GM12878 (cell line): ENCODE results near the gene AK4. TPM values are rescaled to one million over a fixed set of nuclear protein-coding genes. Genes with fewer than 3 reads are reported as not detected.

ENCODE experiments used
- ATAC-seq: fragments of 200-7000 bp; cut with Tn5 transposase; 3 replicates; pipeline ENCODE4 v1.9.1; 2020; ENCODE audit warnings: mild to moderate bottlenecking, moderate library complexity
- BruUV-seq: library from RNA; stranded (reverse); fragments of 400-500 nt; replicated peaks from 2 replicates; lab custom pipeline; 2021; lab: Mats Ljungman, UMichigan
- CTCF ChIA-PET: fragments of 300-600 bp; sonication (Branson Sonifier 250); formaldehyde crosslinking; extraction: SDS; loops from one replicate; lab custom pipeline; 2021; ENCODE audit warnings: inconsistent platforms; lab: Yijun Ruan, JAX
- POLR2A ChIA-PET: fragments of 350-600 bp; formaldehyde crosslinking; extraction: SDS; loops from one replicate; lab custom pipeline; 2021; ENCODE audit warnings: inconsistent platforms; lab: Charles Lee
- RAD21 ChIA-PET: fragments of 300-600 bp; sonication (Branson Sonifier 250); formaldehyde crosslinking; loops from one replicate; lab custom pipeline; 2023; ENCODE audit warnings: antibody characterized with exemption; ENCODE audit not compliant: unreplicated experiment; lab: Charles Lee
- SMC1A ChIA-PET: fragments of 300-600 bp; sonication (Branson Sonifier 250); formaldehyde crosslinking; loops from one replicate; lab custom pipeline; 2023; ENCODE audit not compliant: unreplicated experiment, uncharacterized antibody; lab: Charles Lee
- DNase-seq: peaks from one replicate; pipeline ENCODE4 v3.0.0-alpha.2; 2011; ENCODE audit warnings: low read depth, low spot score
- FAIRE-seq: peaks from 3 replicates; lab custom pipeline; 2011; peaks lifted over from hg19 to GRCh38; lab: Jason Lieb, UNC
- H2AFZ ChIP-seq: 2 replicates; pipeline ENCODE4 v1.6.0; 2011; ENCODE audit warnings: low read depth, low read length, control low read depth; ENCODE audit not compliant: control insufficient read depth
- H3K27ac ChIP-seq: 2 replicates; pipeline ENCODE4 v1.5.1; 2011; ENCODE audit warnings: control low read depth; ENCODE audit not compliant: control insufficient read depth, insufficient read depth
- H3K27me3 ChIP-seq, 2 experiments: replicated peaks in 1 of 2; 2 replicates each; pipeline versions ENCODE4 v1.6.0 to v1.6.1; 2011; ENCODE audit warnings: low read length in 1 of 2; ENCODE audit not compliant: control insufficient read depth in 2 of 2, insufficient read depth in 2 of 2
- H3K36me3 ChIP-seq, 2 experiments: 2 replicates each; pipeline ENCODE4 v1.5.1; 2011; ENCODE audit warnings: low read length in 1 of 2; ENCODE audit not compliant: control insufficient read depth in 2 of 2, insufficient read depth in 2 of 2
- H3K4me1 ChIP-seq: 2 replicates; pipeline ENCODE4 v1.6.1; 2011; ENCODE audit warnings: mild to moderate bottlenecking, low read length, moderate library complexity, mixed read lengths; ENCODE audit not compliant: control insufficient read depth, insufficient read depth
- H3K4me2 ChIP-seq: 2 replicates; pipeline ENCODE4 v1.6.0; 2011; ENCODE audit warnings: control low read depth; ENCODE audit not compliant: control insufficient read depth, insufficient read depth
- H3K4me3 ChIP-seq: fragments of 200-600 bp; sonication (generic); 2 replicates; pipeline ENCODE4 v1.5.1; 2016
- H3K79me2 ChIP-seq: 2 replicates; pipeline ENCODE4 v1.6.0; 2011; ENCODE audit warnings: low read length; ENCODE audit not compliant: control insufficient read depth, insufficient read depth
- H3K9ac ChIP-seq: 2 replicates; pipeline ENCODE4 v1.8.0; 2011; ENCODE audit warnings: low read length, control low read depth, mixed read lengths; ENCODE audit not compliant: control insufficient read depth, insufficient read depth
- H3K9me3 ChIP-seq: replicated peaks from 3 replicates; pipeline ENCODE4 v1.5.1; 2011; ENCODE audit warnings: mild to moderate bottlenecking, low read length; ENCODE audit not compliant: control insufficient read depth, insufficient read depth
- H4K20me1 ChIP-seq: 2 replicates; pipeline ENCODE4 v1.6.0; 2011; ENCODE audit not compliant: control insufficient read depth, insufficient read depth
- CTCF ChIP-seq, 3 experiments: IDR thresholded peaks in 2 of 3; conservative IDR thresholded peaks in 1 of 3; 2 replicates each; pipeline ENCODE4 v1.5.1; 2011; ENCODE audit warnings: low read depth in 3 of 3, low read length in 3 of 3, mild to moderate bottlenecking in 3 of 3, control low read depth in 2 of 3, moderate library complexity in 2 of 3, inconsistent platforms in 1 of 3, mixed read lengths in 1 of 3; ENCODE audit not compliant: control insufficient read depth in 2 of 3, insufficient read depth in 1 of 3; ENCODE audit errors: extremely low read depth in 1 of 3
- IRF3 ChIP-seq: fragments of 450-650 bp; IDR thresholded peaks from 2 replicates; pipeline ENCODE4 v1.6.1; 2014; ENCODE audit warnings: mild to moderate bottlenecking
- REST ChIP-seq: IDR thresholded peaks from 2 replicates; pipeline ENCODE4 v1.6.1; 2012; ENCODE audit warnings: mild to moderate bottlenecking, low read depth, low read length
- SMARCA5 ChIP-seq: fragments of 450-650 bp; IDR thresholded peaks from 2 replicates; pipeline ENCODE4 v1.6.1; 2017; ENCODE audit warnings: mild to moderate bottlenecking
- WGBS: methylation state at CpG from one replicate; pipeline ENCODE4 v1.1.6; 2016; ENCODE audit warnings: low lambda C conversion rate; ENCODE audit not compliant: insufficient replicate concordance, insufficient coverage; ENCODE audit errors: missing lambda C conversion rate; 5-methylcytosine and 5-hydroxymethylcytosine counted together
- in situ Hi-C: fragments of 300-500 bp; cut with MboI; formaldehyde crosslinking; loops from 9 replicates; pipeline ENCODE4 v1.14.3; 2018; ENCODE audit warnings: mixed read lengths
- intact Hi-C: fragments of 100-400 bp; cut with micrococcal nuclease; formaldehyde crosslinking; loops from one replicate; pipeline ENCODE4 v1.14.2; 2022; ENCODE audit not compliant: unreplicated experiment
- polyA plus RNA-seq, 11 experiments: library from polyadenylated mRNA; depleted of rRNA in 4 of 11; unstranded in 6 of 11; stranded (reverse) in 5 of 11; fragments of >200 nt; fragmentation: Nextera tagmentation in 4 of 11; fragmentation: Illumina TruSeq in 1 of 11; extraction: Ambion mirVana in 4 of 11; extraction: Trizol in 1 of 11; gene quantifications; 1 replicate in 1 of 11; 2 replicates in 10 of 11; pipeline versions ENCODE4 v1.2.1 to v1.2.3, GENCODE V29; 2011 to 2016; ENCODE audit warnings: inconsistent platforms in 2 of 11, missing spikeins in 2 of 11, low read depth in 1 of 11
- total RNA-seq, 4 experiments: library from RNA; depleted of rRNA in 3 of 4; stranded (reverse); fragments of >200 nt in 3 of 4; fragmentation: Illumina TruSeq in 1 of 4; extraction: Trizol in 1 of 4; gene quantifications; 2 replicates each; pipeline versions ENCODE4 v1.2.1 to v1.2.3, GENCODE V29; 2013 to 2021

Gene AK4
- total and polyA plus RNA-seq, 10 of the 15 experiments (the other 5 are each of a cell fraction or from before 2014, with no cell fraction given), result 23.9 to 161 (median 49.0) TPM

GRCh38 chr1:65255035-65255655, 107.1 kb downstream of the AK4 start:
- in situ Hi-C loops (no loop called here), intact Hi-C loops (no loop called here)
- Histone ChIP-seq H3K9ac (no peak overlapping the region), H3K4me3 (peak overlapping the region; percentile 68), H3K79me2 (no peaks in the 10 kb centered on the region), H3K4me1 (no peaks in the 10 kb centered on the region; the same call in 1 of the 2 replicates), H3K4me2 (peak overlapping the region; percentile 97), H3K36me3 (no peaks in the 10 kb centered on the region), H3K9me3 (no peaks in the 10 kb centered on the region), H2AFZ (peak overlapping the region; percentile 63), H3K27me3 (peaks cover 5 to 6% of the 10 kb centered on the region in 2 experiments; a peak in 3 of 4 replicates)
- ChIA-PET SMC1A (no interaction called here), RAD21 (interaction anchor here (1.1 to 1.2 kb wide), 3 partner anchors 47 to 436 kb away, joined by 3 read pairs; no protein-coding TSS in a partner anchor), POLR2A (no interaction called here)
- no TSS peak for BruUV-seq
- 26% methylated on average over 23 of the region's 23 CpGs for WGBS
- TF ChIP-seq IRF3 (no peak), CTCF (IDR thresholded peaks at IDR 0.05 in 2 of 3, conservative IDR thresholded peaks at IDR 0.05 in 1 of 3; ENCODE audit: control insufficient read depth in 2 of 3, extremely low read depth in 1 of 3, insufficient read depth in 1 of 3, low read depth in 3 of 3, low read length in 3 of 3) (no peak), SMARCA5 (no peak), REST (no peak)
- TF ChIP-seq, all 136 proteins: peak for 0
- Histone ChIP-seq H3K27ac (no peak overlapping the region), H4K20me1 (no peaks in the 10 kb centered on the region)
- ATAC-seq (no peak), FAIRE-seq (no peak), DNase-seq (no peak)
- CTCF ChIA-PET, result no interaction called here
